GM19455 (cell line): Measurements from ENCODE around the gene ENTPD5.
A peak's percentile ranks its signal among the peaks of the same experiment; 100 is the strongest.
"Not testable (repeated sequence)": the region's sequence is repeated elsewhere in the genome, so short reads cannot be mapped to it uniquely, and the experiment has no call there.

Experiments used
- ATAC-seq: cut with Tn5 transposase; IDR thresholded peaks from one replicate; pipeline ENCODE4 v1.9.1; 2021; ENCODE audit not compliant: unreplicated experiment

The ENTPD5 gene

DNA sequence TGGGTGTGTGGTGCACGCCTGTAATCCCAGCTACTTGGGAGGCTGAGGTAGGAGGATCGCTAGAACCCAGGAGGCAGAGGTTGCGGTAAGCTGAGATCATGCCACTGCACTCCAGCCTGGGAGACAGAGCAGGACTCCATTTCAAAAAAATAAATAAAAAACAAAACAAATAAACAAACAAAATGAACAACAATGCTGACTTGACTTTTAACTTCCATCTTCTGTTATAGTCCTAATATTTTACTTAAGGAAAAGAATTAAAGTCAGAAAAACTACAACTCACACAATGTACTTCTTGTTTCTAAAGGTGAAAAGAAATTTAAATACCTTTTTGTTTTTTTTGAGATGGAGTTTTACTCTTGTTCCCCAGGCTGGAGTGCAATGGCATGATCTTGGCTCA, 13.4 kb downstream of the ENTPD5 start:
- ATAC-seq, result not testable (repeated sequence)

GRCh38 chr14:73998726-73999125, 20.4 kb downstream of the ENTPD5 start:
- ATAC-seq, result no peak

GRCh38 chr14:73997944-73998447, 21.1 kb downstream of the ENTPD5 start:
- no peak for ATAC-seq

DNA sequence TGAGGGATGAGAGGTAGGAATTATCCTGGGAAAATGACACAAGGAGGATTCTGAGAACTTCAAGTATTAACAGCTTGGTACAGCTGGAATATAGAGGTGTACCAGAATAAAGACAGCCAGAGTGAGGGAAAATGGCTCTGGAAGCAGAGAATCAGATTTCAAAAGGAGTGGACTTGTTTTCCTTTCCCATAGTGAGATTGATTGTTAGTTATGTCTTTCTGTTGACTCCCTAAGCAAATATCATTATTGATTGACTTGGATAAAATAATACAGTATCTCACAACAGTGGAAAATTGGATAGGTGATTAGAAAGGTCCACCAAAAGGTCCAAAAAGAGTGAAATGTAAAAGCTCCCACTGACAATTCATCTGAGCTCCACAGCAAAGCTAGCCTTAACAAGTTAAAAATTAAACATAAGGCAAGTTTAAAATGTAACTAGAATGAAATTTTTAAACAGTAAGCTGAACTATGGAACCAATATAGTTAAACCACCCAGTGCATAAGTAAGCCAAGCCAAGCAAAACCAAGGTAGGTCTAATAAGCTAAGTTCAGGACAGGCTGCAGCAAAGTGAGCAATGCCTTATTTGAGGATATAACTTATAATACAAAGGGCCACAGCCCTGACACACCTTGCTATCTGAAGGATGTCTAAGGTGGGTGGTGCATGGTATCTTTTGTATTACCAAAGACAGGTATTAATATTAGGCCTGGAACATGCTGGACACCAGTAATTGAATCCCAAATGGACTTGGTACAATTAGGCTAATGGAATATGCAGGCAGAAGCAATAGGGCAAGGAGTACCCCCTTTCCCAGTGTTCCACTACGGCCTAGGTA, 21.8 kb downstream of the ENTPD5 start:
- no peak for ATAC-seq

GRCh38 chr14:73996731-73997107, 22.4 kb downstream of the ENTPD5 start:
- ATAC-seq, result no peak

- no peak for ATAC-seq
Measured at GRCh38 chr14:73995977-73996378, 23.1 kb downstream of the ENTPD5 start.

DNA sequence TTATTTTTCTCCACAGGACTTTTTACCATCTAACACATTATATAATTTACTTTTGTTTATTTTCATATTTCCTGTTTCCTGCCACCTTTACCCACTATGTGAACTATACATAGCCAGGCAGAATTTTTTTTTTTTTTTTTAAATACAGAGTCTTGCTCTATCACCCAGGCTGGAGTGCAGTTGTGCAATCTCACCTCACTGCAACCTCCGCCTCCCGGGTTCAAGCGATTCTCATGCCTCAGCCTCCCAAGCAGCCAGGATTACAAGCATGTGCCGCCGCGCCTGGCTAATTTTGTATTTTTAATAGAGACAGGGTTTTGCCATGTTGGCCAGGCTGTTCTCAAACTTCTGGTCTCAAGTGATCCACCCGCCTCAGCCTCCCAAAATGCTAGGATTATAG, 24.2 kb downstream of the ENTPD5 start:
- ATAC-seq, result not testable (repeated sequence)

DNA sequence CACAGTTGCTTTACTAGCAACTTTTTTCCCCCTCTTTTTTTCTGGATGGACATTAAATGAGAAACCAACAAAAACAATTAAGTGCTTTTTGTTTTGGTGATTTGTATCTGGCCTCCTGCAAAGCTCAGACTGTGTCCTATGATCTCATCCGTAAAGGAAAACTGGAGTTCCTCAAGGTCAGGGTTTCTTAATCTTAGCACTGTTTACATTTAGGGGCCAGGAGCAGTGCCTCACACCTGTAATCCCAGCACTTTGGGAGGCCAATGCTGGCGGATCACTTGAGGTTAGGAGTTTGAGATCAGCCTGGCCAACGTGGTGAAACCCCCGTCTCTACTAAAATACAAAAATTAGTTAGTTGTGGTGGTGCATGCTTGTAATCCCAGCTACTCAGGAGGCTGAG, 28.0 kb downstream of the ENTPD5 start:
- ATAC-seq, result no peak

DNA sequence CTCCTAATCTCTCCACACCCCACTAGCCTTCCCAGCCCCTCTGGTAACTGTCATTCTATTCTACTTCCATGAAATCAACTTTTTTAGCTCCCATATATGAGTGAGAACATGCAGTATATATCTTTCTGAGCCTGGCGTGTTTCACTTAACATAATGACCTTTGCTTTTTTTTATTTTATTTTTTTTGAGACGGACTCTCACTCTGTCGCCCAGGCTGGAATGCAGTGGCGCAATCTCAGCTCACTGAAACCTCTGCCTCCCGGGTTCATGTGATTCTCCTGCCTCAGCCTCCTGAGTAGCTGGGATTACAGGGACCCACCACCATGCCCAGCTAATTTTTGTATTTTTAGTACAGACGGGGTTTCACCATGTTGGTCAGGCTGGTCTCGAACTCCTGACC, 30.4 kb downstream of the ENTPD5 start:
- ATAC-seq, result not testable (repeated sequence)

GRCh38 chr14:73988065-73988464, 31.0 kb downstream of the ENTPD5 start:
- no peak for ATAC-seq

- ATAC-seq, result no peak
Measured at GRCh38 chr14:73977896-73978295, 41.2 kb downstream of the ENTPD5 start.

DNA sequence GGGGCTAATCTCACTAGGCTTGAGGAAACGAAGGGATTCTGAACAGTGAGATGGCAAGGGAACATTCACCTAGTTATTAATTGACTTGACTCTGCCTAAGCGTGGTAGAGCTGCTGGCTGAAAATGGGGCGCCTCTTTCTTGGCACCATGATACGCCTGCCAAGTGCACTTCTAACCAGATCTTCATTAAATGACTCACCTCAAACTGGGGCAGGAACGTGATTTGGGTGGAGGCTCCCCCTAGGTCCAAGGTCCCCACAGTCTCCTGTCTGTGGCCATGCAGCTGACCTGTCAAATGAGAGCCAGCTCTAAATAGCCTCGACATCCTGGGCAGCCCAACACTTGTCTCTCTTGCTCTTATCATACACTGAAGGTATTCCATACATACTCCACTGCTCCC, 43.0 kb downstream of the ENTPD5 start:
- ATAC-seq, result no peak

DNA sequence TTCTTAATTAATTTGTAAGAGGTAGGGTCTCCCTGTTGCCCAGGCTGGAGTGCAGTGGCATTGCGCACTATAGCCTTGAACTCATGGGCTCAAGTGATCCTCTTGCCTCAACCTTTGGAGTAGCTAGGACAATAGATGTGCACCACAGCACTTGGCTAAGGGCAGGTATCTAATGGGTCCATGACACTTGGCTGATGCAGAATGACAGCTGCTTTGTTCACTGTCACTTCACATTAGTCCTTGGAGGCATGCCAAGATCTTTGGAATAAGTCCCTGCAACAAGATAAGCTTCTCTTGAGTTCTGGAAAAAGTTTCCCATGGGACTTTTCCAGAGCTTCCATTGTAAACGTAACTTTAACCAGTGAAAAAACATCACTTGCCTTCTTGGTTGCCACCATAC, 45.6 kb downstream of the ENTPD5 start:
- ATAC-seq, result no peak

DNA sequence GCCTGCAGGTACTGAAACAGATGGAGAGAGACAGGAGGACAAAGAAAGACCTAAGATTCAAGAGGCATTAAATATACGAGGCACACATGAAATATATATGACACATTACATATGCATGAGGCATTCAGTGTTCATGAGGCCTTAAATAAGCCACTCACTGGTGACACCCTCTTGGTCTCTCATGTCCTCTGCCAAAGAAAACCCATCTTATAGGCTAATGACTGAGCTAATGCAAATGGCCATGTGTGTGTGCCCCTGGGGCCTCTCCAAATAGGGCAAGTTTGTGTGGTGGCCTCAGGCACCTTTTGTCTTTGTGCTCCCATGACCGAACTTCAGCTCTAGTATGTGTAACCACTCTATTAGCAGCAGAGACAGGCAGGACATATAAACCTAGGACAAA, 50.2 kb downstream of the ENTPD5 start:
- no peak for ATAC-seq

DNA sequence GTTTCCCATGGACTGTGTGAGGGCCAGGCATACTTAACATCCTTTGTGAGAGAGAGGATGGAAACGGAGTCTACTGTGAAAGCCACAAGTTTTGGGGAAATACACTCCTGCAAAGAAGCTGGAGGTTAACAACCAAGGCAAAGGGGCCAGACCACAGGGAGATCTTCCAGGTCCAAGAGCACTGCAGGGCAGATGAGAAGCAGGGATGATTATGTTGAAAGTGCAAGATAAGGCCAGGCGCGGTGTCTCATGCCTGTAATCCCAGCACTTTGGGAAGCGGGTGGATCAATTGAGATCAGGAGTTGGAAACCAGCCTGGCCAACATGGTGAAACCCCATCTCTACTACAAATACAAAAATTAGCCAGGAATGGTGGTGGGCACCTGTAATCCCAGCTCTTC, 53.9 kb downstream of the ENTPD5 start:
- ATAC-seq, result no peak

DNA sequence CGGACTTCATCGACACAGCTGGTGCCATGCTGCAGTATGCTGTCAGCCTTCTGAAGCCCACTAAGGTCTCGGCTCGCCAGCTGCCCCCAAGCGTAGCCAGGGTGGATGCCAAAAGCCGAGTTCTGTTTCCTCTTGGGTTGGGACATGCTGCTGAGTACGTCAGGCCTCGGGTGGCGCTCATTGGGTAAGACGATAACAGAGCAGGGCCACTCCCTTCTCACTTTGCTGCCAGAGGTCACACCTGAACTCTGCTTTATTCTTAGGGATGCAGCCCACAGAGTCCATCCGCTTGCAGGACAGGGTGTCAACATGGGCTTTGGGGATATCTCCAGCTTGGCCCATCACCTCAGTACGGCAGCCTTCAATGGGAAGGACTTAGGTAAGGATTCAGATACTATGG, 57.9 kb downstream of the ENTPD5 start:
- ATAC-seq, result no peak

DNA sequence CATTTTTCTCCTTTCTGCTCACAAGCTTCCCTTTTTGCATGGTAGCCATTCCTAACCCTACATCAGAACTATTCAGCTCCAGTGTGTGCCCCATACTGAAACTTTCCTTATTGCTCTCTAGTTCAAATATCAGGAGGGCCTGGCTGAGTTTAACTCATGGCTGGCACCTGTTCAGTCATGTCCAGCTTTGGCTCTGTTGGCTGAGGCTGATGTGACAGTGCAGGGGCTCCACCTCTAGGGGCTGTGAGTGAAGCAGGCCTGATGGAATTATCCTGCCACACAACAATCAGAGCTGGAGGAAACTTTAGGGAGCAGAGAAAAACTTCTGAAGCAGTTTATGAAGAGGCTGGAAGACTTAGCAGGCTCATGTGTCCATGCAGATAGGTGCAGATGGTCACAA, 60.5 kb downstream of the ENTPD5 start:
- no peak for ATAC-seq

- ATAC-seq, result no peak
Measured at GRCh38 chr14:73955674-73956073, 63.4 kb downstream of the ENTPD5 start.

DNA sequence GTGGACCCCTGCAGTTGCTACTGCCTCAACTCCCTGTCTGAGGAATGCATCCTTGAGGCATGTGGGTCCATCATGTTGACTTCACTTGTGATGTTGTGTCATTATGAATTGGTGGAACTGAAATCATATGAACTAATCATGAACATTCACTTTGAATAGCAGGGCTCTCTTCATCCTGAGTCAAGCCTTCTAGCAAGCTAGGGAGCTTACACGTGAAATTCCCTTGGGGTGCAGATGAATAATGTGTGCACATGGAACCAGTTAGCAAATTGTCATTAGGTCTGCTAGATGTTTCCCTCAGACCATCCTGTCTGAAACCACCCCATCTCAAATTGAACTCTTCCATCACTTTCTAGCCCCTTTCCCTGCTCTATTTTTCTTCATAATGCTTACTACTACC, 65.4 kb downstream of the ENTPD5 start:
- ATAC-seq, result no peak

GRCh38 chr14:73949752-73950734, 69.0 kb downstream of the ENTPD5 start, which contains the start of the genes COQ6 and FAM161B:
TSS of gene COQ6 (plus strand) at chr14:73950302. CDS start at chr14:73950333, 31 bp downstream.
TSS of gene FAM161B (minus strand) at chr14:73950094. CDS start at chr14:73950026, 68 bp downstream.
- ATAC-seq, result peak; percentile 92

DNA sequence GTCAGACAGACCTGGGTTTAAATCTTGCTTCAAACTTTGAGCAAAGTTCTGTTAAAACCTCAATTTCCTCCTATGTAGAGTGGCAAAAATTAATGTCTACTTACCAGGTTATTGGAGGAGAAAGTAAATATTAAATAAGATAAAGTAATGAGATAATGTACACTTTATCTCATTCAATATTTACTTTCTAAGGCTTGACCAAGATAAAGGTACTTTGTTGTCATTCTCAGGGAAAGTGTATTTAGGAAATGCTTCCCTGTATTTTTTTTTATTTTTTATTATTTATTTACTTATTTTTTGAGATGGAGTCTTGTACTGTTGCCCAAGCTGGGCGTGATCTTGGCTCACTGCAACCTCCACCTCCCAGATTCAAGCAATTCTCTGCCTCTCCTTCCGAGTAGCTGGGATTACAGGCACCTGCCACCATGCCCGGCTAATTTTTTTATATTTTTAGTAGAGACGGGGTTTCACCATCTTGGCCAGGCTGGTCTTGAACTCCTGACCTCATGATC, 73.9 kb downstream of the ENTPD5 start:
- no peak for ATAC-seq
